ENCODE data around the gene GEN1. TPM values are rescaled to one million over a fixed set of nuclear protein-coding genes. Genes with fewer than 3 reads are reported as not detected.
A peak's percentile ranks its signal among the peaks of the same experiment; 100 is the strongest.

GEN1 gene
- total RNA-seq, 2 experiments from 2014 or later: 4.3 to 4.6 TPM

- H3K36me3 Mint-ChIP-seq (ENCODE audit: low read depth): no peaks in the 10 kb centered on the region
- Histone ChIP-seq H3K4me1 (ENCODE audit: insufficient read depth, low read length) (no peaks in the 10 kb centered on the region), H3K27me3 (ENCODE audit: control insufficient read depth in 1 of 2, insufficient read depth in 2 of 2, low read length in 2 of 2) (peaks cover 3 to 8% of the 10 kb centered on the region in 2 experiments), H3K4me3 (ENCODE audit: low read length) (no peak overlapping the region), H3K27ac (ENCODE audit: low read depth in 1 of 2, low read length in 2 of 2) (no peak overlapping the region), H3K36me3 (ENCODE audit: insufficient read depth, low read length) (no peaks in the 10 kb centered on the region), H3K9me3 (ENCODE audit: control insufficient read depth in 1 of 2, insufficient read depth in 1 of 2, low read length in 2 of 2) (no peaks in the 10 kb centered on the region)
- POLR2A ChIA-PET: no interaction called here
- intact Hi-C loops (cut with DNase I, micrococcal nuclease): no loop called here
- CTCF ChIA-PET: no interaction called here
- no peaks in the 10 kb centered on the region for H3K4me1 Mint-ChIP-seq (ENCODE audit: low read depth)
- DNase-seq (peak in 3 of 14 experiments; percentile 5 to 9 (median 8)), ATAC-seq (ENCODE audit: poor library complexity) (no peak)
- peaks cover 19% of the 10 kb centered on the region for H3K27me3 Mint-ChIP-seq
- no peak overlapping the region for H3K27ac Mint-ChIP-seq
- H3K4me3 Mint-ChIP-seq: no peak overlapping the region
- no peak for TF ChIP-seq CTCF (IDR thresholded peaks at IDR 0.05)
- no peaks in the 10 kb centered on the region for H3K9me3 Mint-ChIP-seq
Measured at GRCh38 chr2:17804358-17804757, 50.4 kb downstream of the GEN1 start.

- H3K4me1 ChIP-seq (ENCODE audit: insufficient read depth, low read length): no peaks in the 10 kb centered on the region
- intact Hi-C loops (cut with DNase I, micrococcal nuclease): no loop called here
- H3K27ac ChIP-seq (ENCODE audit: low read depth in 1 of 2, low read length in 2 of 2): no peak overlapping the region
- ATAC-seq (ENCODE audit: poor library complexity) (no peak), DNase-seq (no peak)
- H3K4me3 ChIP-seq (ENCODE audit: low read length): no peak overlapping the region
- peaks cover 3 to 8% of the 10 kb centered on the region in 2 experiments for H3K27me3 ChIP-seq (ENCODE audit: control insufficient read depth in 1 of 2, insufficient read depth in 2 of 2, low read length in 2 of 2)
- H3K36me3 Mint-ChIP-seq (ENCODE audit: low read depth): no peaks in the 10 kb centered on the region
- no peaks in the 10 kb centered on the region for H3K9me3 ChIP-seq (ENCODE audit: control insufficient read depth in 1 of 2, insufficient read depth in 1 of 2, low read length in 2 of 2)
- peaks cover 17% of the 10 kb centered on the region for H3K27me3 Mint-ChIP-seq
- H3K4me3 Mint-ChIP-seq: no peak overlapping the region
- ChIA-PET POLR2A (no interaction called here), CTCF (no interaction called here)
- H3K4me1 Mint-ChIP-seq (ENCODE audit: low read depth): no peaks in the 10 kb centered on the region
- H3K27ac Mint-ChIP-seq: no peak overlapping the region
- no peaks in the 10 kb centered on the region for H3K9me3 Mint-ChIP-seq
- no peaks in the 10 kb centered on the region for H3K36me3 ChIP-seq (ENCODE audit: insufficient read depth, low read length)
- no peak for TF ChIP-seq CTCF (IDR thresholded peaks at IDR 0.05)
Measured at GRCh38 chr2:17805166-17805565, 51.2 kb downstream of the GEN1 start.

GRCh38 chr2:17805717-17806363 lies 51.9 kb downstream of the GEN1 start:
- H3K4me3 ChIP-seq (ENCODE audit: low read length): no peak overlapping the region
- no peak overlapping the region for H3K27ac Mint-ChIP-seq
- no peaks in the 10 kb centered on the region for H3K9me3 ChIP-seq (ENCODE audit: control insufficient read depth in 1 of 2, insufficient read depth in 1 of 2, low read length in 2 of 2)
- no peaks in the 10 kb centered on the region for H3K36me3 Mint-ChIP-seq (ENCODE audit: low read depth)
- ATAC-seq (ENCODE audit: poor library complexity) (no peak), DNase-seq (no peak)
- TF ChIP-seq CTCF (IDR thresholded peaks at IDR 0.05): no peak
- CTCF ChIA-PET: no interaction called here
- no peaks in the 10 kb centered on the region for H3K9me3 Mint-ChIP-seq
- no peaks in the 10 kb centered on the region for H3K4me1 ChIP-seq (ENCODE audit: insufficient read depth, low read length)
- no peak overlapping the region for H3K4me3 Mint-ChIP-seq
- H3K27ac ChIP-seq (ENCODE audit: low read depth in 1 of 2, low read length in 2 of 2): no peak overlapping the region
- H3K4me1 Mint-ChIP-seq (ENCODE audit: low read depth): no peaks in the 10 kb centered on the region
- H3K36me3 ChIP-seq (ENCODE audit: insufficient read depth, low read length): no peaks in the 10 kb centered on the region
- intact Hi-C loops (cut with DNase I, micrococcal nuclease): no loop called here
- peaks cover 3 to 8% of the 10 kb centered on the region in 2 experiments for H3K27me3 ChIP-seq (ENCODE audit: control insufficient read depth in 1 of 2, insufficient read depth in 2 of 2, low read length in 2 of 2)
- peaks cover 17% of the 10 kb centered on the region for H3K27me3 Mint-ChIP-seq
- POLR2A ChIA-PET: no interaction called here
